HAP-1 (cell line): ENCODE data around the gene CRADD.

Experiments
- DNase-seq, 2 experiments: peaks; one replicate each; pipeline ENCODE4 v3.0.0-alpha.2; 2016 to 2020; ENCODE audit warnings: low spot score in 2 of 2
- H3K27me3 ChIP-seq: fragments of 250-450 bp; sonication (Bioruptor Pico); 2 replicates; pipeline ENCODE4 v1.5.1; 2020; ENCODE audit warnings: low read depth, mild to moderate bottlenecking, moderate library complexity
- H3K36me3 ChIP-seq: fragments of 250-450 bp; sonication (Bioruptor Pico); replicated peaks from 2 replicates; pipeline ENCODE4 v1.5.1; 2020; ENCODE audit warnings: mild to moderate bottlenecking
- H3K4me1 ChIP-seq: fragments of 250-450 bp; sonication (Bioruptor Pico); 2 replicates; pipeline ENCODE4 v1.5.1; 2020; ENCODE audit warnings: mild to moderate bottlenecking
- H3K4me3 ChIP-seq: fragments of 250-450 bp; sonication (Bioruptor Pico); 2 replicates; pipeline ENCODE4 v1.5.1; 2020; ENCODE audit warnings: mild to moderate bottlenecking, moderate library complexity
- H3K9me3 ChIP-seq: fragments of 250-450 bp; sonication (Bioruptor Pico); 2 replicates; pipeline ENCODE4 v1.5.1; 2020; ENCODE audit warnings: mild to moderate bottlenecking, moderate library complexity
- in situ Hi-C: fragments of 300-500 bp; cut with MboI; formaldehyde crosslinking; loops from 3 replicates; pipeline ENCODE4 v1.14.3; 2020; ENCODE audit warnings: low sequenced_read_pairs, inconsistent platforms, mixed read lengths

The CRADD gene

GRCh38 chr12:93802698-93803423 lies 125.7 kb downstream of the CRADD start:
- Histone ChIP-seq H3K27me3 (no peaks in the 10 kb centered on the region), H3K9me3 (no peaks in the 10 kb centered on the region), H3K36me3 (no peaks in the 10 kb centered on the region), H3K4me3 (no peak overlapping the region), H3K4me1 (no peaks in the 10 kb centered on the region)
- in situ Hi-C loops = no loop called here
- no peak for DNase-seq

GRCh38 chr12:93803424-93803807 lies 126.2 kb downstream of the CRADD start:
- no peaks in the 10 kb centered on the region for H3K27me3 ChIP-seq
- no peaks in the 10 kb centered on the region for H3K9me3 ChIP-seq
- no peaks in the 10 kb centered on the region for H3K4me1 ChIP-seq
- no peak overlapping the region for H3K4me3 ChIP-seq
- H3K36me3 ChIP-seq = no peaks in the 10 kb centered on the region
- in situ Hi-C loops = no loop called here
- no peak for DNase-seq

GRCh38 chr12:93804392-93805179 lies 127.4 kb downstream of the CRADD start:
- no peaks in the 10 kb centered on the region for H3K36me3 ChIP-seq
- no peak for DNase-seq
- no peak overlapping the region for H3K4me3 ChIP-seq
- H3K27me3 ChIP-seq = no peaks in the 10 kb centered on the region
- in situ Hi-C loops = no loop called here
- no peaks in the 10 kb centered on the region for H3K4me1 ChIP-seq
- H3K9me3 ChIP-seq = no peaks in the 10 kb centered on the region

- no peaks in the 10 kb centered on the region for H3K36me3 ChIP-seq
- H3K27me3 ChIP-seq = no peaks in the 10 kb centered on the region
- H3K4me3 ChIP-seq = no peak overlapping the region
- H3K4me1 ChIP-seq = no peaks in the 10 kb centered on the region
- DNase-seq = no peak
- in situ Hi-C loops = no loop called here
- no peaks in the 10 kb centered on the region for H3K9me3 ChIP-seq
Measured at GRCh38 chr12:93805736-93806141, 128.6 kb downstream of the CRADD start.

GRCh38 chr12:93807354-93807753 lies 130.2 kb downstream of the CRADD start:
- H3K4me1 ChIP-seq = no peaks in the 10 kb centered on the region
- H3K27me3 ChIP-seq = no peaks in the 10 kb centered on the region
- no peak overlapping the region for H3K4me3 ChIP-seq
- no peaks in the 10 kb centered on the region for H3K9me3 ChIP-seq
- no peak for DNase-seq
- H3K36me3 ChIP-seq = no peaks in the 10 kb centered on the region
- in situ Hi-C loops = no loop called here

- H3K4me3 ChIP-seq = no peak overlapping the region
- H3K27me3 ChIP-seq = no peaks in the 10 kb centered on the region
- no peaks in the 10 kb centered on the region for H3K4me1 ChIP-seq
- no peak for DNase-seq
- H3K36me3 ChIP-seq = no peaks in the 10 kb centered on the region
- H3K9me3 ChIP-seq = no peaks in the 10 kb centered on the region
- in situ Hi-C loops = no loop called here
Measured at GRCh38 chr12:93808169-93808899, 131.2 kb downstream of the CRADD start.

GRCh38 chr12:93812626-93813025 lies 135.5 kb downstream of the CRADD start:
- H3K36me3 ChIP-seq = no peaks in the 10 kb centered on the region
- H3K4me1 ChIP-seq = no peaks in the 10 kb centered on the region
- H3K4me3 ChIP-seq = no peak overlapping the region
- DNase-seq = no peak
- in situ Hi-C loops = no loop called here
- no peaks in the 10 kb centered on the region for H3K27me3 ChIP-seq
- H3K9me3 ChIP-seq = no peaks in the 10 kb centered on the region

GRCh38 chr12:93813186-93813585 lies 136.0 kb downstream of the CRADD start:
- no peak overlapping the region for H3K4me3 ChIP-seq
- H3K4me1 ChIP-seq = no peaks in the 10 kb centered on the region
- DNase-seq = no peak
- in situ Hi-C loops = no loop called here
- H3K27me3 ChIP-seq = no peaks in the 10 kb centered on the region
- H3K9me3 ChIP-seq = no peaks in the 10 kb centered on the region
- no peaks in the 10 kb centered on the region for H3K36me3 ChIP-seq

GRCh38 chr12:93813972-93814821 lies 137.0 kb downstream of the CRADD start:
- Histone ChIP-seq H3K4me3 (no peak overlapping the region), H3K36me3 (no peaks in the 10 kb centered on the region), H3K4me1 (no peaks in the 10 kb centered on the region), H3K9me3 (no peaks in the 10 kb centered on the region), H3K27me3 (no peaks in the 10 kb centered on the region)
- in situ Hi-C loops = no loop called here
- no peak for DNase-seq

- Histone ChIP-seq H3K27me3 (no peaks in the 10 kb centered on the region), H3K4me3 (no peak overlapping the region), H3K4me1 (no peaks in the 10 kb centered on the region), H3K9me3 (no peaks in the 10 kb centered on the region), H3K36me3 (no peaks in the 10 kb centered on the region)
- no peak for DNase-seq
- in situ Hi-C loops = no loop called here
Measured at GRCh38 chr12:93818488-93819049, 141.4 kb downstream of the CRADD start.

- Histone ChIP-seq H3K36me3 (no peaks in the 10 kb centered on the region), H3K4me1 (no peaks in the 10 kb centered on the region), H3K4me3 (no peak overlapping the region), H3K27me3 (no peaks in the 10 kb centered on the region), H3K9me3 (no peaks in the 10 kb centered on the region)
- in situ Hi-C loops = no loop called here
- DNase-seq = no peak
Measured at GRCh38 chr12:93819050-93819491, 141.9 kb downstream of the CRADD start.

- Histone ChIP-seq H3K4me1 (peaks cover 20% of the 10 kb centered on the region), H3K9me3 (no peaks in the 10 kb centered on the region), H3K36me3 (no peaks in the 10 kb centered on the region), H3K27me3 (no peaks in the 10 kb centered on the region), H3K4me3 (no peak overlapping the region)
- DNase-seq = no peak
- in situ Hi-C loops = no loop called here
Measured at GRCh38 chr12:93823616-93824391, 146.6 kb downstream of the CRADD start.
